Heart left ventricle (tissue), 13 donors: ENCODE measurements around the gene AKAP12.

Source experiments
- CTCF ChIP-seq, 12 donors: fragments of 200-600 bp; sonication (generic) in 4 of 12; IDR thresholded peaks; one replicate each; pipeline versions ENCODE4 v1.5.0 to v1.8.0; 2018 to 2022; ENCODE audit warnings: antibody characterized with exemption in 12 of 12, mild to moderate bottlenecking in 5 of 12
- POLR2A ChIP-seq, 2 donors: fragments of 450-650 bp; IDR thresholded peaks; one replicate each; pipeline ENCODE4 v1.6.1; 2017; ENCODE audit warnings: antibody characterized with exemption in 2 of 2, mild to moderate bottlenecking in 2 of 2, moderate library complexity in 2 of 2
- donor health status: ischemic (EF 13 %, LVEDD 7.1; RV severe dilation, severe dysfunction).
- donor health status: DM: no; HTN: yes; CAD: no.
- donor health status: DM: no; HTN: no; CAD: no.
- donor health status: ischemic (EF 25% LVEDD 6.9; RV normal size, moderate dysfunction).
- donor health status: ischemic (EF 25% LVEDD 5.7; RV mildly dilated, moderate dysfunction).
- donor health status: ischemic (EF 35%, LVEDD 5.7; RV mildly dilated, moderate dysfunction).
- donor health status: nonischemic (EF 11% LVEDD 7.7; RV severe dilation, severe dysfunction).
- donor health status: DM: yes; HTN: yes; CAD: no.
- donor health status: PGD.
- donor health status: ischemic (EF 29% LVEDD 5.4; RV normal size, mild dysfunction).
- donor health status: nonischemic (EF 23%, LVEDD 6.1; RV moderate dilation, normal function).

- TF ChIP-seq POLR2A (IDR thresholded peaks at IDR 0.05) (no peak), CTCF (IDR thresholded peaks at IDR 0.05) (no peak)
Measured at GRCh38 chr6:151380848-151381205, 141.1 kb downstream of the AKAP12 start.
